Cortex of kidney (tissue), 1 donor: ENCODE data around the gene CAMSAP1.
"Not testable (repeated sequence)": the region's sequence is repeated elsewhere in the genome, so short reads cannot be mapped to it uniquely, and the experiment has no call there.

Source experiments
- DNase-seq: peaks from one replicate; lab custom pipeline; 2025; lab: John Stamatoyannopoulos, UW

Gene CAMSAP1

GRCh38 chr9:135898634-135899407 lies 8.5 kb downstream of the CAMSAP1 start:
- no peak for DNase-seq

- no peak for DNase-seq
Measured at GRCh38 chr9:135896626-135897025, 10.7 kb downstream of the CAMSAP1 start.

GRCh38 chr9:135896205-135896604 lies 11.1 kb downstream of the CAMSAP1 start:
- no peak for DNase-seq

- no peak for DNase-seq
Measured at GRCh38 chr9:135895202-135895848, 12.0 kb downstream of the CAMSAP1 start.

GRCh38 chr9:135893104-135893503 lies 14.2 kb downstream of the CAMSAP1 start:
- no peak for DNase-seq

GRCh38 chr9:135892327-135892726 lies 15.0 kb downstream of the CAMSAP1 start:
- DNase-seq: not testable (repeated sequence)

GRCh38 chr9:135891027-135891631 lies 16.2 kb downstream of the CAMSAP1 start:
- DNase-seq: no peak

GRCh38 chr9:135890190-135891026 lies 16.9 kb downstream of the CAMSAP1 start:
- DNase-seq: no peak

GRCh38 chr9:135889564-135890189 lies 17.7 kb downstream of the CAMSAP1 start:
- DNase-seq: no peak

- DNase-seq: no peak
Measured at GRCh38 chr9:135888766-135889394, 18.5 kb downstream of the CAMSAP1 start.

GRCh38 chr9:135888126-135888765 lies 19.1 kb downstream of the CAMSAP1 start:
- no peak for DNase-seq

- no peak for DNase-seq
Measured at GRCh38 chr9:135887585-135888050, 19.7 kb downstream of the CAMSAP1 start.

GRCh38 chr9:135887021-135887507 lies 20.3 kb downstream of the CAMSAP1 start:
- no peak for DNase-seq

GRCh38 chr9:135886147-135886981 lies 21.0 kb downstream of the CAMSAP1 start:
- DNase-seq: no peak

GRCh38 chr9:135885100-135885853 lies 22.1 kb downstream of the CAMSAP1 start:
- DNase-seq: no peak

GRCh38 chr9:135884328-135885035 lies 22.9 kb downstream of the CAMSAP1 start:
- no peak for DNase-seq

GRCh38 chr9:135883410-135884089 lies 23.8 kb downstream of the CAMSAP1 start:
- DNase-seq: no peak

GRCh38 chr9:135882011-135882410 lies 25.3 kb downstream of the CAMSAP1 start:
- DNase-seq: no peak
